ENCODE measurements around the gene MYO18A.

The MYO18A gene

GRCh38 chr17:29073045-29073444 is 107.2 kb downstream of the MYO18A start:
- no peak for DNase-seq

- no peak for DNase-seq
These were observed 108.9 kb downstream of the MYO18A start for GRCh38 chr17:29071303-29071702.

GRCh38 chr17:29070781-29071180 is 109.4 kb downstream of the MYO18A start:
- no peak for DNase-seq

DNA sequence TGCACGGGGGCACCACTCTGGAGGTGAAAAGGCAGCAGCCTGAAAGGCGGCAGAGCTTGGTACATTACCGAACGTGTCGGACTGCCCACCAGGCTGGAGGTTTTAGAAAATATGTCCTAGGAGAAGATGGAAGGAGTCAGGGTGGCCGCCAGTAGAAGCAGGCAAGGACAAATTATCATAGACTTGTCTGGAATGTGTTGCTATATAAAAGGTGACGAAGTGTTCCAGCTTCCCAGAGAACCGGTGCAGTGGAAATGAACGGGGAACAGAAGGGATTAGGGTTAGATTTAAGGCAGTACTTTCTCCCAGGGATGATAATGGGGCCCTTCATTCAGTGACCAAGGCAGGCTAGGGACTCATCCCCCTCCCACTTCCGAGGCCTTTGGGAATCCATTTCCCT is 109.9 kb downstream of the MYO18A start:
- DNase-seq: no peak

GRCh38 chr17:29069526-29070041 is 110.6 kb downstream of the MYO18A start:
- no peak for DNase-seq

GRCh38 chr17:29068818-29069217 is 111.4 kb downstream of the MYO18A start:
- DNase-seq: no peak

- DNase-seq: no peak
These were observed 113.6 kb downstream of the MYO18A start for GRCh38 chr17:29066606-29067005.

- DNase-seq: no peak
These were observed 114.2 kb downstream of the MYO18A start for GRCh38 chr17:29066047-29066446.

GRCh38 chr17:29063992-29064391 is 116.2 kb downstream of the MYO18A start:
- no peak for DNase-seq

DNA sequence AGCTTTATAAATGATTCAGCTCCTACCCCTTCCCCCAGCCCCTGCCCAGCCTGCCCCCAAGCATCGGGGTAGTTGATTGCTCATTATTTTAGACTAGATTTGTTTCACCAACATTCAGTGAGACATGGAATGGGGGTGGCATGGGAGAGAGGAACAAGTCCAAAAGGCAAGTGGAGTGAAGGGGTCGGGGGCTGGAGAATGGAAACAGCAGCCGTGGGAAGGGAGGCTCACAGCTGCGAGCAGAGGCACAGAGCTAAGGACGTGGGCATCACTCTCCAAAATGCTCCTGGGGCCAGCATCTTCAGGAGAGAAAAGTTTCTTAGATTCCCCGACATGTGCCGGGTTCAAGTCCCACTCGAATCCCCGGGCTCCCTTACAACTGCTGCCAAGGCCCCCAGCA is 118.0 kb downstream of the MYO18A start:
- DNase-seq: no peak

DNA sequence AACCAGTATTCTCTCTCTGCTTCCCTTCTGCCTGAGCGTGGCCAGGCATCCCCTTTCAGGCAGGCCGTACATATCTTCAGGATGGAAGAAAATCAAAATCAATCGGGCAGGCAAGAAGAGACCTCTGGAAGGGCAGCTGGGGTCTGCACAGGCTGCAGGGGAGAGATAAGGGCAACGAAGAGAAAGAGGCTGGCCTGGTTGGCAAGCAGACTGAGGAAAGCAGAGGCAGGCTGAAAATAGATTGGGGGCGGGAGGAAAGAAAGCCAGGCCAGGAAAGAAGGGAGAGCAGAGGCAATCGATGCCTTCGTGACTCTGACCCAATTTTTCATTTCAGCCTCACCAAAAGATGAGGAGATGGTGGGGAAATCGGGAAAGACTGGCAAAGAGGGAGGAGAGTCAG is 119.2 kb downstream of the MYO18A start:
- no peak for DNase-seq

DNA sequence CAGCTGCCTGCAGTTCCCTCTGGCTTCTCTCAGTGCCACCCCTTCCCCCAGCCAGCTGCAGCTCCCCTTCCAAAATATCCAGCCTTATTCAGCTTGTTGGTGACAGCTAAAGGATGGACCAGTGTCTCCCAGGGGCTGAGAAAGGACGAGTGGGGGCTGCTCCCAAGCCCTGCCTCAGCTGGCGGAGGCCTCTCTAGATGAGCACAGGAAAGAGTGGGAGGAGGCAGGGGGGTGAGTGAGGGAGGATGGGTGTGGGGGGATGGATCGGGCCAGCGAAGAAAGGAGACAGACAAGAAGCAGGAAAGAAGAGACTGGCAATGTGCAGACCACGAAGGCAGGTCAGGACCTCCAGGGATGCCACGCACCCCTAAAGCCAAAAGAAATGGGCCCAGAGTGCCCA is 119.7 kb downstream of the MYO18A start:
- no peak for DNase-seq

DNA sequence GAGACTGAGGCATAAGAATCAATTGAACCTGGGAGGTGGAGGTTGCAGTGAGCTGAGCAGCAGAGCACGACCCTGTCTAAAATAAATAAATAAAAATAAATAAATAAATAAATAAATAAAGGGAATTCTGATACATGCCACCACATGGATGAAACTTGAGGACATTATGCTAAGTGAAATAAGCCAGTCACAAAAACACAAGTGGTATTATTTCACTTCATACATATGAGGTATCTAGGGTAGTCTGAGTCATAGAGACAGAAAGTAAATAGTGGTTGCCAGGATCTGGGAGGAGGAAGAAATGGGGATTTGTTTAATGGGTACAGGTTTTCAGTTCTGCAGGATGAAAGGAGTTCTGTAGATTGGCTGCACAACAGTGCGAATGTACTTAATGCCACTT is 120.9 kb downstream of the MYO18A start:
- no peak for DNase-seq

DNA sequence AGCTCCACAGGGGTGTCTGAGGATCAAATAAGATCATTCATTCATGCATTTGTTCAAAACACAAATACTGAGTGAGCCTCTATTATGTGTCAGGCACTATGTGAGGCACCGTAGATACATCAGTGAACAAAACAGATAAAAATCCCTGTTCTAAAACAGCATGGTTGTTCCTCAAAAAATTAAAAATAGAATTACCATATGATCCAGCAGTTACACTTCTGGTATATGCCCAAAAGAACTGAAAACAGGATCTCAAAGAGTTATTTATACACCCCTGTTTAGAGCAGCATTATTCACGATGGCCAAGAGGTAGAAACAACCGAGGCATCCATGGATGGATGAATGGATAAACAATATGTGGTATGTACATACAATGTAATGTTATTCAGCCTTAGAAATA is 121.8 kb downstream of the MYO18A start:
- DNase-seq: no peak

GRCh38 chr17:29057361-29057760 is 122.8 kb downstream of the MYO18A start:
- no peak for DNase-seq

DNA sequence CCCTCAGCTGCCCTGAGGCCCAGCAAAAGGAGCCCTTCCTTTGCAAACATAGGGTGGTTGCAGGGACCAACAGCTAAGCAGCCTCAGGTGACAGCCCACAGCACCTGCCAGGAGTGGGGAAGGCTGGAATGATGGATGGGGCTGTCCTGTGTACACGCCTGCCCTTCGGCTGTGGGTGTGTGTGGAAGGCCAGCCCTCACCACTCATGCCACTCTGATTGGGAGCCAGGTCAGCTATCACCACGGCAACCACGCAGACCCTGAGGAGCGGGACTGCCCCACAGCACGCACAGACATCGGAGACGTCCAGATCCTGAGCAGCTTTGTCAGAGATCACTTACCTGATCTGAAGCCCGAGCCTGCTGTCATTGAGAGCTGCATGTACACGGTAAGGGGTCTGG is 125.4 kb downstream of the MYO18A start:
- no peak for DNase-seq

DNA sequence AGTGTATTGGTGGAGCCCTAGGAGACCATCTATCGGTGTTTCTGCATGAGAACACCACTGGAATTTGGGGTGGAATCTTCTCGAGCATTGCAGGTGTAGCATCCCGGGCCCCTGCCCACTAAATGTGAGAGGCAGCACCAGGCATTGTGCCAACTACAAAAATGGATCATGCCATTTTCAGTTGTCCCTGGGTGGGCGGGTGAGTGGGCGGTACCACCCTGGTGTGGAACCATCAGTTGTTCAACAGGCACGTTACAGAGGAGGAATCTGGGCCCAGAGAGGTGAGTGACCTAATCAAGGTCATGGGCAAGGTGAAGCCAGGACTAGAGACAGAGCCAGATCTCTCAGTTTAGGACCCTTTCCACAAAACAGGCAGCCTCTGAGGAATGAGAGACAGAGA is 128.5 kb downstream of the MYO18A start:
- no peak for DNase-seq

- no peak for DNase-seq
These were observed 129.0 kb downstream of the MYO18A start for GRCh38 chr17:29051194-29051593.

DNA sequence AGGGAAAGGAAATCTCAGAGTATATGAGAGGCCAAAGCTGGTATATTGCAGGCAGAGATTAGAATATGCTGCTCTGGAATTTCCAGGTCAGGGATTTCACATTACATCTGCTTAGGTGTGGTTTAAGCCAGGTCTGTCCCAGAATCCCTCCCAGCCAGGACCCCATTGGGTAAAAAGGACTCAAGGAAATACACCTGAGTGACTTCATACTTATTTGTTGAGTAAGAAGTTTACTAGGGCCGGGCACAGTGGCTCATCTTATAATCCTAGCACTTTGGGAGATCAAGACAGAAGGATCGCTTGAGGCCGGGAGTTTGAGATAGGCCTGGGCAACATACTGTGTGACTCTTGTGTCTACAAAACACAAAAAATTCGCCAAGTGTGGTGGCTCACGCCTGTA is 130.0 kb downstream of the MYO18A start:
- DNase-seq: no peak

- no peak for DNase-seq
These were observed 130.6 kb downstream of the MYO18A start for GRCh38 chr17:29049541-29050145.

DNA sequence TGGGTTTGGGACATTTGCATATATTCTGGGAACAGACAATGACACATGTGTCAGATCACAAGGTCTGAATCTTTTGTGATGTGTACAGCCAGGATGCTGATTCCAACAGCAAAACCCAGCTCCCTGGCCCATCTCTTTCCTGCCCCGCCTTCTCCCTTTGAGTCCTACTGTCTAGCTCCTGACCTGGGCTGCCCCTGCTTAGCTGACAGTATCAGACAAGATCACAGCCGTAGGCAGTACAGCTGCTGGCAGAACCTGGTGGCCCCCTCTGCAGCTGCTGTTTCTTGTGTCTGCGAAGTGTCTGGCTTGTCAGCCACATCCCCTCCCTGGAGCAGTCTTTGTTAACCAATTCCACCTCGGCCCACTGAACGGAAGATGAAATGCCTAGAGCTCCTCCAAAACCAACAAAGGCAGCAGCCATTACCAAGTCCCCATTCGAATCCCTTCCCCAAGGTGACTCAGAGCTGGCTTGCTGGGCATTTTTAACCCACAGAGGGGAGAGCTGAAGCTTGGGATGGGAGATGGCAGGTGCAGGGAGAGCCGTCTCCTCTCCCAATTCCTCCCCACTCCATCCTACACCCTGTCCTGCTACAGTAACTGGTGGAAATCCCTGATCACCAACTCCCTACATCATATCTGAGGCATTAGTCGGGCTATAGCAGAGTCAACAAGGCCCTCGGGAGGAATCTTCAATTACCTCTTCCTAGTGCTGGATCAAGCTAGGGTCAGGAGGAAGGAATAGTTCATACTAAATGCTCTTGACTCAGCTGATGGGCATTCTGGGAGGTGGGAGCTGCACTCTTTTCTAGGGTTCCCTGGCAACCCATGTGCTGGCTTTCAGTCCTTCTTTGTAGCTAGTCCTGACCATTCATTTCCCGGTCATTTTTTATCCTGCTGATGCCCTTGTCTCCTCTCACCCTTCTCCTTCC is 131.5 kb downstream of the MYO18A start:
- no peak for DNase-seq

GRCh38 chr17:29046473-29046839 is 133.7 kb downstream of the MYO18A start:
- no peak for DNase-seq

DNA sequence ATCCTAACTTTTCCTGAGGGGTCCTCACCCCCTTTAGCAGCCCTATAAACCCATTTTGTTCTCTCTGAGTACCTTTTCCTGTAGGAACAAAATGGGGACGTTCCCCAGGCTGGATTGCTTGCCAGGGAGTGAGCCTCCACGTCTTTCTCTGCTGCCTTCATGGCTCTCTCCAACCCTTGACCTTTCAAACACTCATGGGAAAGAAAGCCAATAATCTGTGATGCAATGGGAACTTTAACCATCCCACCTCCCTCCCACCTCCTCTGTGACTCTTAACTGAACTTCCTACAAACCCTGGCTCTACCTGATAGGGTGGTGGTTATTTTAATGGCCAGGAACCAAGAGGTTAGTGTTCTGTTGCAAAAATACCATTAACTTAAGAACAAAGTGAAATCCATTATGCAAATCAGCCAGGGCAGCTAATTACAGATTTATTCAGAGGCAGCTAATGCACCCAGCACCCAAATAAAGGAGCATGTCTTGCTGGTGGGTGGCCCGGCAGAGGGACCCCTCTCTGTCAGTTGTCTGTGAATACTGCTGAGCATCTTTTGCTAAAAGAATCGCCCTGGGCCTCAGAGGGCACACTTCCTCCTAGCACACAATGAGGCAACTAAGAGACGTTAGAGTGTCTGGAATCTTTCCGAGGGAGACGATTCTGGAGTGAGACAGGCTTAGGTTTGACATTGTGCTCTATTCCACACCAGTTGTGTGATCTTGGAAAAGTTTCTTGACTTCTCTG is 134.3 kb downstream of the MYO18A start:
- DNase-seq: no peak

DNA sequence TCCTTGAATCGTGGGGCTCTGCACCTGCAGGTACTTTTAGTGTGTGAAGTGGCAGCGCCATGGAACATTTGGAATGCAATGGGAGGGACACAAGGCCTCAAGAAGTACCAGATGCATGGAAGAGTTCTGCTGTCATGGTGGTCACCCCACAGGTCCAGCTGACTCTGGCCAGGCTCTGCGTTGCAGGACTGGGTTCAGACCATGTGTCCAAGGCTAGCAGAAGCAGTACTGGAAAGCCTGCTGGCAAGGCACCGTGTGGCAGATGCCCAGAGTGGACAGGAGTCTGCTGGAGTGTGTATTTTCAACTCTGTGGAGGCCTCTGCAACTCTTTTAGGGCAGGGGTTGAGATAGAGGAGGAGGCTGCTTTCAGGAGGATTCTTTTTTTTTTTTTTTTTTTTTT is 135.2 kb downstream of the MYO18A start:
- DNase-seq: no peak
